Ishikawa (cell line): ENCODE data around the gene GRIK4.

Experiments
- CREB1 ChIP-seq: IDR thresholded peaks from 2 replicates; pipeline ENCODE4 v1.6.1; 2012; ENCODE audit warnings: low read depth
- EP300 ChIP-seq: IDR thresholded peaks from 2 replicates; pipeline ENCODE4 v1.6.1; 2012; ENCODE audit warnings: borderline replicate concordance
- FOXM1 ChIP-seq: IDR thresholded peaks from 2 replicates; pipeline ENCODE4 v1.6.1; 2012; ENCODE audit warnings: low read depth, borderline replicate concordance
- MAX ChIP-seq: IDR thresholded peaks from 2 replicates; pipeline ENCODE4 v1.6.1; 2012
- NFIC ChIP-seq: IDR thresholded peaks from 2 replicates; pipeline ENCODE4 v1.6.1; 2012
- REST ChIP-seq: IDR thresholded peaks from 2 replicates; pipeline ENCODE4 v1.6.1; 2012; ENCODE audit warnings: low read depth, mild to moderate bottlenecking
- TAF1 ChIP-seq: IDR thresholded peaks from 2 replicates; pipeline ENCODE4 v1.6.1; 2012; ENCODE audit warnings: low read depth, mild to moderate bottlenecking
- TCF12 ChIP-seq: IDR thresholded peaks from 2 replicates; pipeline ENCODE4 v1.6.1; 2012; ENCODE audit warnings: low read depth
- USF1 ChIP-seq: IDR thresholded peaks from 2 replicates; pipeline ENCODE4 v1.6.1; 2012
- YY1 ChIP-seq: IDR thresholded peaks from 2 replicates; pipeline ENCODE4 v1.6.1; 2012; ENCODE audit warnings: low read depth
- ZBTB7A ChIP-seq: IDR thresholded peaks from 2 replicates; pipeline ENCODE4 v1.6.1; 2012; ENCODE audit warnings: low read depth

GRCh38 chr11:120536091-120536796 lies 24.7 kb downstream of the GRIK4 start:
- TF ChIP-seq NFIC (no peak), MAX (no peak), REST (no peak), FOXM1 (no peak), TAF1 (no peak), YY1 (no peak), EP300 (no peak), USF1 (no peak), TCF12 (no peak), ZBTB7A (no peak), CREB1 (no peak)
